ENCODE data around the gene WWTR1. TPM values are rescaled to one million over a fixed set of nuclear protein-coding genes. Genes with fewer than 3 reads are reported as not detected.
A peak's percentile ranks its signal among the peaks of the same experiment; 100 is the strongest.

The WWTR1 gene
- total RNA-seq, 6 experiments from 2014 or later, result 41.5 to 49.7 (median 45.5) TPM

DNA sequence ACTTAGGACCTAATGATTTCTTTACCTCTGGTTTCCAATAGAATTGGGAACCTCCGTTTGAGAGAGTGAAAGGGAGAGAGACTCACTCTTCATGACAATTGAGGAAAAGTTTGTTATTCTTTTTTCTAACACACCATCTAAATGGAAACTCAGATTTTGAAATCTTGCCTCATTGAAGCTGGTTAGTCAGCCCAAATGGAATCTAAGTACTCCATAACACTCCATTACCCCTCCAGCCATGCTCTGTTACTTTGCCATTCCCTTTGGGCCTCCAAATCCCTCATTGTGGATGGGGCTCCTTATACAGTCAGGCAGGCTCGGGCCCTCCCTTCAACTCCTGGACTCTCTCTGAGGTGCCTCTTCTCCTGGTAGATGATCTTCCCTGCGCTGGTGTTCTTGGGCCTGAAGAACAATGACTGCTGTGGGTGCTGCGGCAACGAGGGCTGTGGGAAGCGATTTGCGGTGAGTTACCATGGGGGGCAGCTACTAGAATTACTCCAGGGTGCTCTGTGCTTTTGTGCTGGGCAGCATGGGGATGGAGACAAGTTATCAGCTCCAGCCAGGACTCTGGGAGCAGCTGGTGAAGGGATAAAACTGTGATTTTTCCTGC is 182.3 kb downstream of the WWTR1 start:
- H3K36me3 Mint-ChIP-seq (ENCODE audit: low read depth), result peaks cover 17% of the 10 kb centered on the region; the same call in 1 of the 2 replicates
- no peak for TF ChIP-seq CTCF (IDR thresholded peaks at IDR 0.05)
- no peak overlapping the region for H3K4me3 Mint-ChIP-seq
- H3K4me1 Mint-ChIP-seq (ENCODE audit: low read depth), result peaks cover 69% of the 10 kb centered on the region
- no peaks in the 10 kb centered on the region; the same call in 1 of the 2 replicates for H3K27me3 Mint-ChIP-seq (ENCODE audit: insufficient read depth)
- DNase-seq, result no peak
- H3K27ac Mint-ChIP-seq, result peak overlapping the region; percentile 8; the same call in 1 of the 2 replicates
- peaks cover 4% of the 10 kb centered on the region for H3K9me3 Mint-ChIP-seq

GRCh38 chr3:149474250-149474817 is 183.5 kb downstream of the WWTR1 start, which contains the start of gene TM4SF4:
Gene TM4SF4, plus strand, starts transcription at chr3:149474697. Its CDS starts 181 bp downstream, at chr3:149474878.
- no peak for TF ChIP-seq CTCF (IDR thresholded peaks at IDR 0.05)
- peak within 1 kb of the TSS; percentile 70 for H3K4me3 Mint-ChIP-seq
- no peak for DNase-seq
- no peaks in the 10 kb centered on the region; the same call in 1 of the 2 replicates for H3K27me3 Mint-ChIP-seq (ENCODE audit: insufficient read depth)
- H3K36me3 Mint-ChIP-seq (ENCODE audit: low read depth), result peaks cover 17% of the 10 kb centered on the region; the same call in 1 of the 2 replicates
- peak within 1 kb of the TSS; percentile 92 for H3K27ac Mint-ChIP-seq
- peaks cover 67% of the 10 kb centered on the region for H3K4me1 Mint-ChIP-seq (ENCODE audit: low read depth)
- peaks cover 4% of the 10 kb centered on the region for H3K9me3 Mint-ChIP-seq

DNA sequence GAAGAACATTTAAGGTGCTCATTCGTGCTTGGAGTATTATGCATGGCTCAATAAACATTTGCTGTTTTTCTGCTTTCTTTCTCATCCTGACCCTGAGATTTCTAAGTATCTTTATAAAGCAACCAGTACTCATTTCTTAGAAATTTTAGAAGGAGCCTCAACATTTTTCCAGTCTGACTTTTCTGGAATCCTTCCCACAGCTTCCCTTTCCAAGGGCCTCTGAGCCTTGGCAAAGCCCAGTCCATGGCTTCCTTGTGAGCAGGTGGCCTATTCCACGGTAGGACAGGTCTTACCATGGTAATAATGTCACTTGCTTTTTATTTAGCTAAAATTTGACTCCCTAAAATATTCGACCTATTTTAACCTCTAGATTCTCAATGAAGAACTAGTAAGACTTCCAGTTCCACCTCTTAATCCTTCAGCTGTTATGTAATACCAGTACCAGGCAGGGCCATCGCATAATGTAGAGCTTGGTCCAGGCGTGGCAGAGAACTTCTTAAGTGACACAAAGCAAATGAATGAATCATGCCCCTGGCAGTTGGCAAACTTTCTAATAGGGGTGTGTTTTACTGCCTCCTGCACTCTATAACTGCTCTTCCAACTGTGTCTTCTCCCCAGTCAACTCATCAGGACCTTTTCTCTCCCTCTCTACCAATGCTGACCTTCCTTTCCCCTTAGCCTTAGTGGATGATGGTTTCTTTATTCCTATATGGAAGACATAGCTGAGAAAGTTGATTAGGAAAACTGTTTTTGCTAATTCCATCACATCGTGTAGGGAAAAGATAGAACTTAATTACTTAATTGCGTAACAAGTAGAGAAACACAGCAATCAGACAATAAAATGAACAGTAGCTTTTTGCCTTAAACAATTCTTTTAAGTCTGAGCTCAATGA is 184.2 kb downstream of the WWTR1 start:
- Mint-ChIP-seq H3K4me1 (ENCODE audit: low read depth) (peaks cover 71% of the 10 kb centered on the region), H3K36me3 (ENCODE audit: low read depth) (peaks cover 17% of the 10 kb centered on the region; the same call in 1 of the 2 replicates), H3K27ac (peak overlapping the region; percentile 92), H3K4me3 (peak overlapping the region; percentile 70), H3K9me3 (peaks cover 4% of the 10 kb centered on the region), H3K27me3 (ENCODE audit: insufficient read depth) (no peaks in the 10 kb centered on the region)
- TF ChIP-seq CTCF (IDR thresholded peaks at IDR 0.05), result no peak
- DNase-seq, result peak; percentile 87

- DNase-seq, result peak; percentile 37
- Mint-ChIP-seq H3K27me3 (ENCODE audit: insufficient read depth) (no peaks in the 10 kb centered on the region), H3K4me1 (ENCODE audit: low read depth) (peaks cover 85% of the 10 kb centered on the region), H3K4me3 (peak overlapping the region; percentile 40), H3K27ac (peak overlapping the region; percentile 92), H3K36me3 (ENCODE audit: low read depth) (peaks cover 17% of the 10 kb centered on the region; the same call in 1 of the 2 replicates), H3K9me3 (peaks cover 4% of the 10 kb centered on the region)
- TF ChIP-seq CTCF (IDR thresholded peaks at IDR 0.05), result no peak
Measured at GRCh38 chr3:149472030-149472797, 185.6 kb downstream of the WWTR1 start.

- Mint-ChIP-seq H3K27ac (peak overlapping the region; percentile 92), H3K4me1 (ENCODE audit: low read depth) (peaks cover 98% of the 10 kb centered on the region)
Measured at GRCh38 chr3:149470381-149470780, 187.4 kb downstream of the WWTR1 start.

More at GRCh38 chr3:149470381-149470780, 187.4 kb downstream of the WWTR1 start:
- no peak for TF ChIP-seq CTCF (IDR thresholded peaks at IDR 0.05)
- Mint-ChIP-seq H3K4me3 (no peak overlapping the region; the same call in 1 of the 2 replicates), H3K9me3 (no peaks in the 10 kb centered on the region), H3K36me3 (ENCODE audit: low read depth) (peaks cover 11% of the 10 kb centered on the region), H3K27me3 (ENCODE audit: insufficient read depth) (no peaks in the 10 kb centered on the region)
- no peak for DNase-seq
